Activated CD4-positive, alpha-beta T cell treated with anti-CD3 and anti-CD28 coated beads for 24 hours (primary cell): ENCODE measurements around the gene RAD51B.

Experiments
- DNase-seq, 2 donors: peaks; one replicate each; pipeline ENCODE4 v3.0.0-alpha.2; 2020; ENCODE audit warnings: low read depth in 2 of 2

The RAD51B gene

GRCh38 chr14:67835596-67835995, 16.0 kb downstream of the RAD51B start:
- DNase-seq: no peak

- peak; percentile 38 for DNase-seq
Observed at GRCh38 chr14:67837011-67837624, 17.5 kb downstream of the RAD51B start.

GRCh38 chr14:67846029-67846610, 26.5 kb downstream of the RAD51B start:
- no peak for DNase-seq

GRCh38 chr14:67850066-67850830, 30.7 kb downstream of the RAD51B start:
- no peak for DNase-seq

- DNase-seq: no peak
Observed at GRCh38 chr14:67851785-67852410, 32.3 kb downstream of the RAD51B start.

- no peak for DNase-seq
Observed at GRCh38 chr14:67852926-67853604, 33.5 kb downstream of the RAD51B start.

- DNase-seq: no peak
Observed at GRCh38 chr14:67853715-67854114, 34.1 kb downstream of the RAD51B start.

- no peak for DNase-seq
Observed at GRCh38 chr14:67856827-67857226, 37.2 kb downstream of the RAD51B start.

- no peak for DNase-seq
Observed at GRCh38 chr14:67857778-67858350, 38.3 kb downstream of the RAD51B start.

GRCh38 chr14:67859169-67859749, 39.7 kb downstream of the RAD51B start:
- no peak for DNase-seq

- DNase-seq: no peak
Observed at GRCh38 chr14:67863223-67863622, 43.6 kb downstream of the RAD51B start.

GRCh38 chr14:67875175-67876006, 55.8 kb downstream of the RAD51B start:
- DNase-seq: no peak

GRCh38 chr14:67879026-67879425, 59.4 kb downstream of the RAD51B start:
- no peak for DNase-seq

- DNase-seq: no peak
Observed at GRCh38 chr14:67881225-67881624, 61.6 kb downstream of the RAD51B start.

GRCh38 chr14:67882986-67883555, 63.5 kb downstream of the RAD51B start:
- DNase-seq: no peak

GRCh38 chr14:67883717-67884116, 64.1 kb downstream of the RAD51B start:
- DNase-seq: no peak

- DNase-seq: no peak
Observed at GRCh38 chr14:67886191-67886590, 66.6 kb downstream of the RAD51B start.

- no peak for DNase-seq
Observed at GRCh38 chr14:67887478-67887877, 67.9 kb downstream of the RAD51B start.

GRCh38 chr14:67889455-67889854, 69.9 kb downstream of the RAD51B start:
- DNase-seq: no peak

GRCh38 chr14:67892466-67893100, 73.0 kb downstream of the RAD51B start:
- DNase-seq: no peak
